VCaP (cell line): ENCODE data around the gene TRIM33.

ENCODE experiments used
- H3K27ac ChIP-seq: fragments of 450-650 bp; 2 replicates; pipeline ENCODE4 v1.5.1; 2017
- CTCF ChIP-seq: fragments of 450-650 bp; conservative IDR thresholded peaks from 2 replicates; pipeline ENCODE4 v1.5.1; 2017; ENCODE audit warnings: mild to moderate bottlenecking, moderate library complexity

TRIM33 gene

GRCh38 chr1:114479134-114479533 lies 31.9 kb downstream of the TRIM33 start:
- no peak overlapping the region for H3K27ac ChIP-seq

GRCh38 chr1:114473796-114474195 lies 37.2 kb downstream of the TRIM33 start:
- no peak overlapping the region for H3K27ac ChIP-seq
- TF ChIP-seq CTCF, result no peak

More at GRCh38 chr1:114479134-114479533, 31.9 kb downstream of the TRIM33 start:
- TF ChIP-seq CTCF, result no peak

GRCh38 chr1:114472408-114472807 lies 38.6 kb downstream of the TRIM33 start:
- TF ChIP-seq CTCF, result no peak
- no peak overlapping the region for H3K27ac ChIP-seq

- TF ChIP-seq CTCF, result no peak
- H3K27ac ChIP-seq, result no peak overlapping the region
These were observed 40.3 kb downstream of the TRIM33 start for GRCh38 chr1:114470681-114471080.

- 0 out of 2 replicates have a peak overlapping the region, but pooled peaks have one; percentile 48 for H3K27ac ChIP-seq
- no peak for TF ChIP-seq CTCF
These were observed 42.1 kb downstream of the TRIM33 start for GRCh38 chr1:114468710-114469468.

GRCh38 chr1:114468047-114468446 lies 43.0 kb downstream of the TRIM33 start:
- no peak for TF ChIP-seq CTCF
- peak overlapping the region; percentile 48 for H3K27ac ChIP-seq

GRCh38 chr1:114467491-114467890 lies 43.5 kb downstream of the TRIM33 start:
- TF ChIP-seq CTCF, result no peak
- peak overlapping the region; percentile 48 for H3K27ac ChIP-seq
